ENCODE results near the gene LTV1.
A peak's percentile ranks its signal among the peaks of the same experiment; 100 is the strongest.
"Not testable (repeated sequence)": the region's sequence is repeated elsewhere in the genome, so short reads cannot be mapped to it uniquely, and the experiment has no call there.

The LTV1 gene, protein sequence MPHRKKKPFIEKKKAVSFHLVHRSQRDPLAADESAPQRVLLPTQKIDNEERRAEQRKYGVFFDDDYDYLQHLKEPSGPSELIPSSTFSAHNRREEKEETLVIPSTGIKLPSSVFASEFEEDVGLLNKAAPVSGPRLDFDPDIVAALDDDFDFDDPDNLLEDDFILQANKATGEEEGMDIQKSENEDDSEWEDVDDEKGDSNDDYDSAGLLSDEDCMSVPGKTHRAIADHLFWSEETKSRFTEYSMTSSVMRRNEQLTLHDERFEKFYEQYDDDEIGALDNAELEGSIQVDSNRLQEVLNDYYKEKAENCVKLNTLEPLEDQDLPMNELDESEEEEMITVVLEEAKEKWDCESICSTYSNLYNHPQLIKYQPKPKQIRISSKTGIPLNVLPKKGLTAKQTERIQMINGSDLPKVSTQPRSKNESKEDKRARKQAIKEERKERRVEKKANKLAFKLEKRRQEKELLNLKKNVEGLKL

GRCh38 chr6:143842902-143843676, at the start of gene LTV1:
Gene LTV1, plus strand, starts transcription at chr6:143843338. Its CDS starts 140 bp downstream, at chr6:143843478.
- peak; percentile 96 for DNase-seq (ENCODE audit: low spot score)

DNA sequence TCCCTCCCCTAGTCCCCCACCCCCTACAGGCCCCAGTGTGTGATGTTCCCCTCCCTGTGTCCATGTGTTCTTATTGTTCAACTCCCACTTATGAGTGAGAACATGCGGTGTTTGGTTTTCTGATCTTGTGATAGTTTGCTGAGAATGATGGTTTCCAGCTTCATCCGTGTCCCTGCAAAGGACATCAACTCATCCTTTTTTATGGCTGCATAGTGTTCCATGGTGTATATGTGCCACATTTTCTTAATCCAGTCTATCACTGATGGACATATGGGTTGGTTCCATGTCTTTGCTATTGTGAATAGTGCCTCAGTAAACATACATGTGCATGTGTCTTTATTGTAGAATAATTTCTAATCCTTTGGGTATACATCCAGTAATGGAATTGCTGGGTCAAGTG, 46.6 kb upstream of the LTV1 start:
- not testable (repeated sequence) for DNase-seq (ENCODE audit: low spot score)

- DNase-seq (ENCODE audit: low spot score), result not testable (repeated sequence)
These were observed 44.7 kb upstream of the LTV1 start for GRCh38 chr6:143798487-143798886.

DNA sequence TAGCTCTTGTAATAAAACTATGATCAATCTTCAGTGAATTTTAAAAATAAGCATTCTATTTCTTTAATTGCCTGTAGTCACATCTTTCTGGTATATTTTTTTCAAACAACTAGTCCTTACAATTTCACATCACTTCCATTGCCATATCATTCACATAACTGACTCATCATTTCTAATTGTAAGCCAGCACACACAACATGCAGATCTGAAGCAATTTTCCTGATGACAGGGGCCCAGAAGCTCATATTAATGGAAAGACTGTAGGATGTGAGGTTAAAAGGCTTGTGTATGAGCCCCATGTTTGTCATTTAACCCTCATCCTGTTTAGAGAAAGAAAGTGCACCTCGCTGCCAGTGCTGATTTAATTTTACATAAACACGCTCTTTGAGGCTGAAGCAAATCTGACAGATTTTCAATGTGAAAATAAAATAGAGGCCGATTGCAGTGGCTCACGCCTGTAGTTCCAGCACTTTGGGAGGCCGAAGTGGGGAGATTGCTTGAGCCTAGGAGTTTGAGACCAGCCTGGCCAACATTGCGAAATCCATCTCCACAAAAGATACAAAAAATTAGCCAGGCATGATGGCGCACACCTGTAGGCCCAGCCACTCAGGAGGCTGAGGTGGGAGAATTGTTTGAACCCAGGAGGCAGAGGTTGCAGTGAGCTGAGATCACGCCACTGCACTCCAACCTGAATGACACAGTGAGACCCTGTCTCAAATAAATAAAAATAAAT, 40.1 kb upstream of the LTV1 start:
- no peak for DNase-seq (ENCODE audit: low spot score)

DNA sequence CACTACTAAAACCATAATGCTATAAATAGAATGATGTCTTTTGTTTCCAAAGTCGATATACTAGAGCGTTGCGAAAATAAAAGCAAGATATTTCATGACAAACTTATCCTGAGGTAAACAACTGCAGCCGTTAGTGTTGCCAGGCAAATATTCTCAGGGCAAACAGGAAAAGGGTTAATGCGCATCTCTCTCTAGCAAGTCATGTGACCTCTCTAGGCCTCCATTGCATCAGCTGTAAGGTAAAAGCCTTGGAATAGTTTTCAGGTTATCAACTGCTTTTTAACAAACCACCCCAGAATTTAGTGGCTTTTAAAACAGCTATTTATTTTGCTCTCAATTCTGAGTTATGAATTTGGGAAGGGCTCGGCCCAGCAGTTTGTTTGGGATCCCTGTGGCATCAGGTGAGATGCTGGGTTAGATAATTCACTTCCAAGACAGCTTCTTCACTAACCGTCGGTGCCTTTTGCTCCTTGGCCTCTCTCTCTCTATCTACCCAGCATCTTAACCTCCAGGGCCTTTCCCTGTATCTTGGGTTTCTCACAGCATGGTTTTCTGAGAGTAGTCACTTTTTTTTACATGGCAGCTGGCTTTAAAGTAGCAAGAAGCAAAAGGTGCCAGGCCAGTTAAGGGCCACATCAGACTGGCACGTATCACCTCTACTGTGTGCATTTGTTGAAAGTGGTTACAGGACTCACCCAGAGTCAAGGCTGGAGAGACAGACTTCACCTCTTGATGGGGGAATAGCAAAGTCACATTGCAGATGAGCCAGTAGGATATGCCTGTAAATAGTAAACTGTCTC, 39.2 kb upstream of the LTV1 start:
- DNase-seq (ENCODE audit: low spot score), result no peak

DNA sequence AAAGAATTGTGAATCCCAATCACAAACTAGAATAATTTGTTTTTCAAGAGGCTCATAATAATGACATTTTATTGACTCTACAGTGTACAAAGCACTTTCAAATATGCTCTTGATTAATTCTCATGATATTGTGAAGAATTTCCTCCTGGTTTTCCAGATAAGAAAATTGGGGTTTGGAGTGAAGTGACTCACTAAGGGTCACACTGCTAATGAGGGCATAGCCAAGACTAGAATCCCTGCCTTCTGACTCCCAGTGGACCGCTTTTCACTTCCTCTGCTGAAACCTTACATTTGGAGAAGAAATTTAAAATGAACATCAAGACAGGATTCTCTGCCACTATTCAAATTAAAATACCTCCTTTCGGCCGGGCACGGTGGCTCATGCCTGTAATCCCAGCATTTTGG, 38.3 kb upstream of the LTV1 start:
- DNase-seq (ENCODE audit: low spot score), result no peak

DNA sequence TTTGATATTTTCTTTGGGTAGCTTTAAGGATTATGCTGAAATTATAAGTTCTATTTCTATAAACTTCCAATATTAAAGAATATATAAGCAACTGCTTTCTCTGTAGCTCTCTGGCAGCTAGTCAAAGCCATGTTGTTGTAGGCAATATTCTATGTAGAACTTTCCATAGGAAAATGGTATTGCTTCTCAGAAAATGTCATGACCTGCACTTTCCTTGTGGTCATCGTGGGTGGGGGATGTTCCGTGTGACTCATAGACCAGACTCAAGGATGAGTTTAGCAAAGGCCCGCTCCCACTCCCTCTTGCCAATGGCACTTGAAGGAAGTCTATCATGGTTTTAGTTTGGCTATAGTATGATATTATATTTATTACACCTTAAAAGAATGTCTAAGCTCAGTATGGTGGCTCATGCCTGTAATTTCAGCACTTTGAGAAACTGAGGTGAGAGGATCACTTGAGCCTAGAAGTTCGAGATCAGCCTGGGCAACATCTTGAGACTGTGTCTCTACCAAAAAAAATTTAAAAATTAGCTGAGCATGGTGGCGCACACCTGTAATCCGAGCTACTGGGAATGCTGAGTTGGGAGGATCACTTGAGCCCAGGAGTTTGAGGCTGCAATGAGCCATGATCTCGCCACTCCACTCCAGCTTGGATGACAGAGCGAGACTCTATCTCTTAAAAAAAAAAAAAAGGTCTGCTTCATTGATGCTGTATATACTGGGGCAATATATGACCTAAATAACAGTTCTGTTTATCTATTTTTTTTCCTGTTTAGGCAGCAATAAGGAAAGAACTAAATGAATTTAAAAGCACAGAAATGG, 36.6 kb upstream of the LTV1 start:
- no peak for DNase-seq (ENCODE audit: low spot score)

DNA sequence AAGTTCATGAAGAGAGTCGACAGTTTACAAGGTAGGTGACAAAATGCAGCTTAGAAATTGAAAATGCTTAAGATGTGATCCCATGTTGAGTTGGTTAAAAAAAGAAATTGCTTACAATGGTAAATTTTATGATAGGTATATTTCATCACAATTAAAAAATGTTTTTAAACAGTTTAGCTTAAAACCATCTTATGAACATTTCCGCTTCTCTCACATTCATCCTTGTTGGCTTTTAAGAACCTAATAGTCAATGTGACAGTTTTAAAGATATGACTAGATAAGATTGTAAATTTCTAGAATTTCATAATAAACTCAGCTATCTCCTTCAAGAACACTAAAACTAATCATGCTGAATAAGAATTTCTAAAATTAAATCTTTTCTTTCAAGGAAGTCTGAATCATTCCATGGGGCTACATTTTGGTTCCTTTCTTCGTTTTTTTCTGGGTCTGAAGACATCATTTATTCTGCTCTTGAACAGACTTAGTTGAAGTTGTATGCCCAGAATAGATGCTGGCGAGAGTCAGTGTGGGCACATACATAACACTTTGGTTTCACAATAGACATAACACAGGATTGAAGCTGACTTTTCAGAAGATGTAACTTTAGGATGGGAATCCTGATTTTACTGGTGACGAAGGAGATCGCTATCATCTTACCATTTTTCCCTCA, 35.9 kb upstream of the LTV1 start:
- DNase-seq (ENCODE audit: low spot score), result no peak

DNA sequence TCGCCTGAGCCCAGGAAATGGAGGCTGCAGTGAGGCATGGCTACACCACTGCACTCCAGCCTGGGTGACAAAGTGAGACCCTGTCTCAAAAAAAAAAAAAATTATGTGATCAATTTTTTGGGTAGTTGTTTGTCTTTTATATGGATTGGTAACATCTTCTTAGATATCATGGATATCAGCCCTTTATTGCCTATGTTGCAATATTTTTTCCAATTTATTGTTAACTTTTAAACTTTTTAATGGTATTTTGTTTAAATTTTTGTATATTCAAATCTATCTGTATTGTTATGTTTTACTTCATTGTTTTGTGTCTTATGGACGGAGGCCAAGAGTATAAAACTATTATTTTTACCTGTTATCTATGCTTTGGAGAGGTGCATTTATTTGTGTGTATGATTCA, 32.4 kb upstream of the LTV1 start:
- DNase-seq (ENCODE audit: low spot score), result no peak

GRCh38 chr6:143811501-143812157, 31.5 kb upstream of the LTV1 start:
- DNase-seq (ENCODE audit: low spot score), result no peak

DNA sequence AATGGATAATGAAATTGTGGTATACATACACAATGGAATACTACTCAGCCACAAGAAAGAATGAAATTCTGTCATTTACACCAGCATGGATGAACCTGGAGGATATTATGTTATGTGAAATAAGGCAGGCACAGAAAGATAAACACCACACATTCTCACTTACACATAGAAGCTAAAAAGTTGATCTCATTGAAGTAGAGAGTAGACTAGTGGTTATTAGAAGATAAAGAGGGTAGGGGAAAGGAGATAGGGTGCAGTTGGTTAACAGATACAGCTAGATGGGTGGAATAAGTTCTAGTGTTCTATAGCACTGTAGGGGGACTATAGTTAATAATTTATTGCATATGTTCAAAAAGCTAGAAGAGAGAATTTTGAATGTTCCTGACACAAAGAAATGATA, 25.5 kb upstream of the LTV1 start:
- DNase-seq (ENCODE audit: low spot score), result no peak

GRCh38 chr6:143821359-143821758, 21.8 kb upstream of the LTV1 start:
- no peak for DNase-seq (ENCODE audit: low spot score)

- DNase-seq (ENCODE audit: low spot score), result no peak
These were observed 20.5 kb upstream of the LTV1 start for GRCh38 chr6:143822584-143823024.

DNA sequence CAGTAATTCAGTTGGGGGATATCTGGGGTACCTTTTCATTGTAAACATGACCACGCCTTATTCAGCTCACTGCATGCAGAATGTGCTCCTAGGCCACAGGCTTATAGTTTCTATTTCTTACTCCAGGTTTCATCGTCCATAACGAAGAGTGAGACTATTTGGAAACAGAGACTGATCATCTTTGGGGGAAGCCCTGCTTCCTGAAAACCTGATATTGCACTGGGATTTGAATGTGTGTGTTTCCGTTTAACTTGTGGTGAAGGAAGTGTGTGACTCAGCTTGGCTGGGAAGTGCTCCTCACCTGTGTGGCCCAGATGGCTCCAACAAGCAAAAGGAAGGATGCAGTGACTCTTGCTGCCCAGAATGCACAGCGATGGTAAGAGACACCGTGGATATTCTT, 19.6 kb upstream of the LTV1 start:
- no peak for DNase-seq (ENCODE audit: low spot score)

- no peak for DNase-seq (ENCODE audit: low spot score)
These were observed 14.6 kb upstream of the LTV1 start for GRCh38 chr6:143828572-143828971.

GRCh38 chr6:143836150-143836549, 7.0 kb upstream of the LTV1 start:
- no peak for DNase-seq (ENCODE audit: low spot score)

DNA sequence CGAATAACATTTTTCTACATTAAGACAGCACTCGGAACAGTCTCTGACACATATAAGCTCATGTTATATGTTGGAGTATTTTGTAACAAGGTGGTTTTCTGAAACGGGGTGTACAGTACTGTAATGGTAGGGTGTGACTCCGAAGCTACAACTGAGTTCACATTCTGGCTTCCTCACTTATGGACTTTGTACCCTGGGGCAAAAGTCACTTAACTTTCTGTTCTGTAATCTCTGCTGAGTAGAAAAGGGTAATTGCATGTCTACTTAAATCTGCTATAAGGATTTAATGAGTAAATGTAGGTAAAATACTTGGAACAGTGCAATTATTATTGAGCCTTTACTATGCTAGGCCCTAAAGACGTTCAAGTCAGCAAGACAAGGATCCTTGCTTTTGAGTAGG, 4.7 kb upstream of the LTV1 start:
- no peak for DNase-seq (ENCODE audit: low spot score)

- DNase-seq (ENCODE audit: low spot score), result no peak
These were observed 3.9 kb upstream of the LTV1 start for GRCh38 chr6:143839196-143839595.

DNA sequence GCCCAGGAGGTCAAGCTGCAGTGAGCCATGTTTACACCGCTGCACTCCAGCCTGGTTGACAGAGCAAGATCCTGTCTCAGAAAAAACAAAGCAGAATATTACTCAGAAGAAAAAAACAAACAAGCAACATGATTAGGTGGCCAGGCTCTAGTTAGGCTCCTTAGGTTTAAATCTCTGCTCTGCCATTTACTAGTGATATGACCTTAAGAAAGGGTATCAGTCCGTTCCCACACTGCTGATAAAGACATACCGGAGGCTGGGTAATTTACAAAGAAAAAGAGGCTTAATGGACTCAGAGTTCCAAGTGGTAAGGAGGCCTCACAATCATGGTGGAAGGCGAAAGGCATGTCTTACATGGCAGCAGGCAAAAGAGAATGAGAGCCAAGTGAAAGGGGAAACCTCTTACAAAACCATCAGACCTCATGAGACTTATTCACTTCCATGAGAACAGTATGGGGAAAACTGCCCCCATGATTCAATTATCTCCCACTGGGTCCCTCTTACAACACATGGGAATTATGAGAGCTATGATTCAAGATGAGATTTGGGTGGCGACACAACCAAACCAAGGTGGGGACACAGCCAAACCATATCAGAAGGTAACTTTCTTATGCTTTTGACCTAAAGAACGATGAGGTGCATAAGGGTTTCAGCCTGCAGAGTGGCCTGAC, 2.4 kb upstream of the LTV1 start:
- DNase-seq (ENCODE audit: low spot score), result no peak

Data from RKO (cell line).